Esophagus squamous epithelium (tissue), 4 donors: ENCODE data around the gene PCDHB10.
"Not testable (repeated sequence)": the region's sequence is repeated elsewhere in the genome, so short reads cannot be mapped to it uniquely, and the experiment has no call there.

Experiments used
- POLR2A ChIP-seq, 4 donors: fragments of 450-650 bp; IDR thresholded peaks; one replicate each; pipeline ENCODE4 v1.6.1; 2017; ENCODE audit warnings: antibody characterized with exemption in 4 of 4, mild to moderate bottlenecking in 4 of 4, moderate library complexity in 3 of 4
- TF ChIP-seq, protein P1 (sequence below), 6 experiments: fragments of 450-650 bp in 4 of 6; fragments of 200-600 bp in 2 of 6; sonication (generic) in 2 of 6; IDR thresholded peaks; one replicate each; pipeline ENCODE4 v1.5.1; 2016 to 2019; ENCODE audit warnings: antibody characterized with exemption in 6 of 6, mild to moderate bottlenecking in 4 of 6, moderate library complexity in 4 of 6

DNA sequence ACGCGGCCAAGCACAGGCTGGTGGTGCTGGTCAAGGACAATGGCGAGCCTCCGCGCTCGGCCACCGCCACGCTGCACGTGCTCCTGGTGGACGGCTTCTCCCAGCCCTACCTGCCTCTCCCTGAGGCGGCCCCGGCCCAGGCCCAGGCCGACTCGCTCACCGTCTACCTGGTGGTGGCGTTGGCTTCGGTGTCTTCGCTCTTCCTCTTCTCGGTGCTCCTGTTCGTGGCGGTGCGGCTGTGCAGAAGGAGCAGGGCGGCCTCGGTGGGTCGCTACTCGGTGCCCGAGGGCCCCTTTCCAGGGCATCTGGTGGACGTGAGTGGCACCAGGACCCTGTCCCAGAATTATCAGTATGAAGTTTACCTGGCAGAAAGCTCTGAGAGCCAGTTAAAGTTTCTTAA is 34.3 kb upstream of the PCDHB10 start:
- TF ChIP-seq, protein P1, sequence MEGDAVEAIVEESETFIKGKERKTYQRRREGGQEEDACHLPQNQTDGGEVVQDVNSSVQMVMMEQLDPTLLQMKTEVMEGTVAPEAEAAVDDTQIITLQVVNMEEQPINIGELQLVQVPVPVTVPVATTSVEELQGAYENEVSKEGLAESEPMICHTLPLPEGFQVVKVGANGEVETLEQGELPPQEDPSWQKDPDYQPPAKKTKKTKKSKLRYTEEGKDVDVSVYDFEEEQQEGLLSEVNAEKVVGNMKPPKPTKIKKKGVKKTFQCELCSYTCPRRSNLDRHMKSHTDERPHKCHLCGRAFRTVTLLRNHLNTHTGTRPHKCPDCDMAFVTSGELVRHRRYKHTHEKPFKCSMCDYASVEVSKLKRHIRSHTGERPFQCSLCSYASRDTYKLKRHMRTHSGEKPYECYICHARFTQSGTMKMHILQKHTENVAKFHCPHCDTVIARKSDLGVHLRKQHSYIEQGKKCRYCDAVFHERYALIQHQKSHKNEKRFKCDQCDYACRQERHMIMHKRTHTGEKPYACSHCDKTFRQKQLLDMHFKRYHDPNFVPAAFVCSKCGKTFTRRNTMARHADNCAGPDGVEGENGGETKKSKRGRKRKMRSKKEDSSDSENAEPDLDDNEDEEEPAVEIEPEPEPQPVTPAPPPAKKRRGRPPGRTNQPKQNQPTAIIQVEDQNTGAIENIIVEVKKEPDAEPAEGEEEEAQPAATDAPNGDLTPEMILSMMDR (IDR thresholded peaks at IDR 0.05) = not testable (repeated sequence)
- TF ChIP-seq POLR2A (IDR thresholded peaks at IDR 0.05) = not testable (repeated sequence)
